ENCODE data around the gene NKTR.

GRCh38 chr3:42689421-42690014, 89.0 kb downstream of the NKTR start:
- TF ChIP-seq, protein P1, sequence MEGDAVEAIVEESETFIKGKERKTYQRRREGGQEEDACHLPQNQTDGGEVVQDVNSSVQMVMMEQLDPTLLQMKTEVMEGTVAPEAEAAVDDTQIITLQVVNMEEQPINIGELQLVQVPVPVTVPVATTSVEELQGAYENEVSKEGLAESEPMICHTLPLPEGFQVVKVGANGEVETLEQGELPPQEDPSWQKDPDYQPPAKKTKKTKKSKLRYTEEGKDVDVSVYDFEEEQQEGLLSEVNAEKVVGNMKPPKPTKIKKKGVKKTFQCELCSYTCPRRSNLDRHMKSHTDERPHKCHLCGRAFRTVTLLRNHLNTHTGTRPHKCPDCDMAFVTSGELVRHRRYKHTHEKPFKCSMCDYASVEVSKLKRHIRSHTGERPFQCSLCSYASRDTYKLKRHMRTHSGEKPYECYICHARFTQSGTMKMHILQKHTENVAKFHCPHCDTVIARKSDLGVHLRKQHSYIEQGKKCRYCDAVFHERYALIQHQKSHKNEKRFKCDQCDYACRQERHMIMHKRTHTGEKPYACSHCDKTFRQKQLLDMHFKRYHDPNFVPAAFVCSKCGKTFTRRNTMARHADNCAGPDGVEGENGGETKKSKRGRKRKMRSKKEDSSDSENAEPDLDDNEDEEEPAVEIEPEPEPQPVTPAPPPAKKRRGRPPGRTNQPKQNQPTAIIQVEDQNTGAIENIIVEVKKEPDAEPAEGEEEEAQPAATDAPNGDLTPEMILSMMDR (IDR thresholded peaks at IDR 0.05), result no peak
- no peak for TF ChIP-seq POLR2A (IDR thresholded peaks at IDR 0.05)
